PC-3 (cell line): ENCODE results near the gene LRRC74A.

Experiments used
- CTCF ChIP-seq: fragments of 300-600 bp; sonication (generic); conservative IDR thresholded peaks from 2 replicates; pipeline ENCODE4 v1.5.1; 2017; ENCODE audit warnings: antibody characterized with exemption, low read depth, mild to moderate bottlenecking, low read length
- EZH2 ChIP-seq: fragments of 300-600 bp; sonication (generic); IDR thresholded peaks from one replicate; pipeline ENCODE4 v1.6.1; 2017; ENCODE audit warnings: antibody characterized with exemption, mild to moderate bottlenecking, low read length; ENCODE audit not compliant: unreplicated experiment
- EZH2phosphoT487 ChIP-seq: fragments of 300-600 bp; sonication (generic); IDR thresholded peaks from 2 replicates; pipeline ENCODE4 v1.6.1; 2018; ENCODE audit warnings: mild to moderate bottlenecking, antibody characterized with exemption, low read length, borderline replicate concordance

- TF ChIP-seq CTCF (no peak), EZH2phosphoT487 (no peak), EZH2 (no peak)
These were observed 4.3 kb downstream of the LRRC74A start for GRCh38 chr14:76830556-76830955.
